ENCODE measurements around the gene TMUB2. TPM values are rescaled to one million over a fixed set of nuclear protein-coding genes. Genes with fewer than 3 reads are reported as not detected.
A peak's percentile ranks its signal among the peaks of the same experiment; 100 is the strongest.

Gene TMUB2
- total RNA-seq, 3 donors from 2014 or later = 47.2 to 58.6 (median 49.1) TPM

DNA sequence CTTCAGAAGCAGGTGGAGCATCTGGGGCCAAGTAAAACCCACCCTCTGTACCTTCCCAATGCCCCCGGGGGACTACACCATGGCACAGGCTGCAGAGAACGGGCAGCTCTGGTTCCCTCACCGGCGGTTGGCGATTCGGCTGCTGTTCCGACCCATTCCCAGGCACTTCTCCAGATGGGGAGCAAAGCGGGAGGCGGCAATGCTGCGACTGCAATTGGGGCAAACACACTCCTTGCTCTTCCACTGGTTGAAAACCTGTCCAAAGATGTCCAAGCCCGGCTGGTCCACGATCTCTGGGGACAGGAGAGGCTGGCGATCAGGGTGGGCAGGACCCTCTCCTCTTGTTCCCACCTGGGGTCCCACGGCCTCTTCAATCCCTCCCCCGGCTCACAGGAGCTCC is 10.3 kb downstream of the TMUB2 start:
- peaks cover 4% of the 10 kb centered on the region for H3K36me3 ChIP-seq (ENCODE audit: low read depth)

DNA sequence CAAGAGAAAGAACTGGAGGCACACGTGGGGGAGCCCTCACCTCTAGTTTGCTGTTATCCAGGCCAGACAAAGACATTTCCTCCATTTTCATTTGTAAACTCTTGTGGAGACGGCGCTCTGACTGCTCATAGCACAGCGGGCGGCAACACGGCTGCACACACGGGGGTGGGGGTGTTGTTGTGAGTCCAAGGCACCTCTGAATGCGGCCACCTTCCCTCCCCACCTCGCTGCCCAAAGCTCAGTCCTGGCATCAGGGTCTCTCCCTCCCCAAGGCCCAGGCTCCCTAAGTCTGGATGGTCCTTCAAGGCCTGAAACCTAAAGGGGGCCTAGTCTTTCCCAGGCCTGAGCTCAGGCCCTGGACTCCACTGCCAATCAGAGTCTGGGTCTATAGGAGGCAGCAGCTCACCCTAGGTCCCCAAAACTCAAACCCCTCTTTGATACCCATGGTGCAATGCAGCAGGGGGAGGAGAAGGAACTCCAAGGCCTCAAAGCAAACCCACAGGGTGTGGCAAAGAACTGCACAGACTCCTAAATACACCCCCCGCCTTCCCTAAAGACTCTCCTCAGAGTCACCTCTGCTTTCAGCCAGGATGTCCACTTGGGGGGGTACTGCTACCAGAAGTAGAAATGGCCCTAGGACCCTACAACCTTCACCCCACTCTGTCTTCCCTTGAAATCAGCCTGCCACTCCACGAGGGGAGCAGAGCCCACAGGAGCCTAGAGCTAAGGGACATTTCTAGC is 11.4 kb downstream of the TMUB2 start:
- intact Hi-C loops (cut with DNase I, micrococcal nuclease) = no loop called here
- ATAC-seq (peak; percentile 9), DNase-seq (peak in 2 of 3 donors; percentile 66 to 67)
- peaks cover 4% of the 10 kb centered on the region for H3K36me3 ChIP-seq (ENCODE audit: low read depth)
- peak overlapping the region; percentile 90 for H3K4me3 ChIP-seq
- TF ChIP-seq CTCF (IDR thresholded peaks at IDR 0.05) = no peak
- H3K4me1 ChIP-seq (ENCODE audit: low read depth) = peaks cover 18% of the 10 kb centered on the region
- H3K9me3 ChIP-seq = no peaks in the 10 kb centered on the region

More for the DNA sequence above, 10.3 kb downstream of the TMUB2 start:
- Histone ChIP-seq H3K4me3 (no peak overlapping the region), H3K4me1 (ENCODE audit: low read depth) (peaks cover 28% of the 10 kb centered on the region), H3K9me3 (no peaks in the 10 kb centered on the region)
- no peak for TF ChIP-seq CTCF (IDR thresholded peaks at IDR 0.05)
- ATAC-seq = no peak
- intact Hi-C loops (cut with DNase I, micrococcal nuclease) = no loop called here
- DNase-seq = peak in 1 of 3 donors; percentile 57

- ATAC-seq = peak; percentile 51
- H3K9me3 ChIP-seq = no peaks in the 10 kb centered on the region
- peaks cover 22% of the 10 kb centered on the region for H3K4me1 ChIP-seq (ENCODE audit: low read depth)
- H3K4me3 ChIP-seq = peak overlapping the region; percentile 90
- no peak for TF ChIP-seq CTCF (IDR thresholded peaks at IDR 0.05)
- intact Hi-C loops (cut with DNase I, micrococcal nuclease) = no loop called here
- peaks cover 4% of the 10 kb centered on the region for H3K36me3 ChIP-seq (ENCODE audit: low read depth)
- DNase-seq = peak; percentile 71 to 86 (median 84)
These were observed 12.2 kb downstream of the TMUB2 start for GRCh38 chr17:44198721-44199552.

DNA sequence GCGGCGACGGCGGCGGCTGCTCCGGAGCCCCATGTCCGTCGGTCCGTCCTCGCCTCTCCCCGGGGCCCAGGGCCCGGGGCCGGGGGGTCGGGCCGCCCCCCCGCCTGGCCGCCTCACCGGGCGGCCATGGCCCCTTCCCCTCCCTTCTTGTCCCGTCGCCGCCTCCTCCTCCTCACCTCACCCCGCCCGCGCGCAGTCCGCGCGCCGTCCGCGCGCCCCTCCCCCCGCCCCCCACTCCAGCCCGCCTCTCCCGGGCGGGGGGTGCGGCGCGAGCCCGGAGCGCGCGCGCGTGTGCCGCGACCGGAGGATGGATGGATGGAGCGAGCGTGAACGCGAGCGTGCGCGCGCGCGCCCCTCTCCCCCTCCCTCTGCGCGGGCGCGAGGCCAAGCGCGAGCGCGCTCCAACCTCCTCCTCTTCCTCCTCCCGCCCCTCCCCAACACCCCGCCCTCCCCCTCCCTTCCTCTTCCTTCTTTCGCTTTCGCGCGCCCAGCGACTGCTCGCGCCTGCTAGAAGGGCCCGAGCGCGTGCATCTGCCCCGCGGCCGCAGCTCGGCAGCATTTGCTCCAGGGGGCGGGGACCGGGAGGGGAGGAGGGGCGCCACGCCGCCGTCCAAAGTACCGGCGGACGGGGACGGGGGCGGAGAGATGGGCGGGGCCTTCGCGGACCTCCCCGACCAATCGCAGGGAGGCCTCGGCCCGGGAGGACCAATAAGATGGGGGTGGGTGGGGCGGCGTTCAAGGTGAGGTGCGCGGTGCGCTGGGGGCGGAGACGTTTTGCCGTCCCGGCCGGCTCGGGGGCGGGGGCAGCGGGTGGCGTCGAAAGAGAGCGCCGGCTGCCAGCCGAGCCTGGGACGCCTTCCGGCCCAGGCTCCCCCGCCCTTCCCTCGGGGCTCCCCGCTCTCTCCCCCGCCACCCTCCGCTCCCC is 13.0 kb downstream of the TMUB2 start, which contains the start of gene ATXN7L3:
ATXN7L3 (minus strand) TSS at position 332 of the 925 bp plus-strand sequence. CDS start 1,814 bp downstream, outside the sequence.
- Histone ChIP-seq H3K4me3 (peak within 1 kb of the TSS; percentile 90), H3K36me3 (ENCODE audit: low read depth) (no peaks in the 10 kb centered on the region), H3K4me1 (ENCODE audit: low read depth) (peaks cover 22% of the 10 kb centered on the region), H3K9me3 (no peaks in the 10 kb centered on the region)
- no peak for TF ChIP-seq CTCF (IDR thresholded peaks at IDR 0.05)
- DNase-seq (peak; percentile 99 to 100 (median 99)), ATAC-seq (peak; percentile 90)
- intact Hi-C loops (cut with DNase I, micrococcal nuclease) = no loop called here
